Measurements from ENCODE around the gene HCFC1.

Gene HCFC1

DNA sequence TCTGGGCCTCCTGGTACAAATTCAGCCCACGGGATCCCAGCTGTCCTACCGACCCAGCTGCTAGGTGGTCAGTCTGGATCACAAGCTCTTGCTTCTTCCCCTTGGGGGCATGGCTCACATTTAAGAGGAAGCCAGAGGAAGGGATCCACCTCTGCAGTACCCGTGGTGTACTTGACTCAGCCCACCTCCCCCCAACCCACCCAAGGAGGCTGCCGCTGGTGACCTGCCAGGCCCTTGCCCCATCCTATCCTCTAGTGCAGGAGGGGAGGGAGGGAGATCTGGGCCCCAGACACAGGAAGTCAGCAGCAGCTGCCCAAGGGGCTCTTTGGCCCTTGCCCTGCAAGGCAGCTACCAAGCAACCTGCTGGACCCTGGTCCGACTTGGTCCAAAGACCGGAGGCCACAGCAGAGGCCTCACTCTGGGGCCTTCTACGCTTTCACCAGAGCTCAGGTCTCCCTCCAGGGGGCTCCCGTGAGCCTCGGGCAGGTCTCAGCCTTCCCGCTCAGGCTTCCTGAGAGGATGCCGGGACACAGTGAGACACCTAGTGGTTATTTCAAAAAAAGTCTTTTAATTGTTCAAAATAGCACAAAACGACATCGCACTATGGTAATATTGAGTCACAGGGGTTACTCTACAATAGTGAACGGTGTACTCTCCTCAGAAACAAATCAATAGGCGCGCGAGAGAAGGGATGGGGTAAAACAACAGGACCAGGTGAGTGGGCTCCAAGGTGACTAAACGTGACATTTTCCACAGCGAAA lies 24.4 kb downstream of the HCFC1 start:
- Histone ChIP-seq H3K27me3 (ENCODE audit: insufficient read depth, low read length, poor library complexity) (no peaks in the 10 kb centered on the region), H2AFZ (ENCODE audit: low read depth, low read length) (no peak overlapping the region), H3K79me2 (ENCODE audit: insufficient read depth, low read length) (no peaks in the 10 kb centered on the region), H3K4me1 (ENCODE audit: insufficient read depth, low read length) (peaks cover 13% of the 10 kb centered on the region), H4K20me1 (ENCODE audit: insufficient read depth, low read length) (peaks cover 12% of the 10 kb centered on the region), H3K27ac (ENCODE audit: low read length) (peak overlapping the region; percentile 44), H3K4me3 (ENCODE audit: low read depth in 1 of 2, low read length in 2 of 2) (no peak overlapping the region), H3K9me3 (ENCODE audit: insufficient read depth, low read length, severe bottlenecking) (no peaks in the 10 kb centered on the region), H3K4me2 (ENCODE audit: insufficient read depth, low read length) (no peak overlapping the region), H3K36me3 (ENCODE audit: insufficient read depth, low read length) (peaks cover 42% of the 10 kb centered on the region), H3K9ac (ENCODE audit: low read depth, low read length) (no peak overlapping the region)
- TF ChIP-seq EZH2 (IDR thresholded peaks at IDR 0.05; ENCODE audit: borderline replicate concordance, low read depth, low read length, severe bottlenecking), result no peak
- TF ChIP-seq, protein P1, sequence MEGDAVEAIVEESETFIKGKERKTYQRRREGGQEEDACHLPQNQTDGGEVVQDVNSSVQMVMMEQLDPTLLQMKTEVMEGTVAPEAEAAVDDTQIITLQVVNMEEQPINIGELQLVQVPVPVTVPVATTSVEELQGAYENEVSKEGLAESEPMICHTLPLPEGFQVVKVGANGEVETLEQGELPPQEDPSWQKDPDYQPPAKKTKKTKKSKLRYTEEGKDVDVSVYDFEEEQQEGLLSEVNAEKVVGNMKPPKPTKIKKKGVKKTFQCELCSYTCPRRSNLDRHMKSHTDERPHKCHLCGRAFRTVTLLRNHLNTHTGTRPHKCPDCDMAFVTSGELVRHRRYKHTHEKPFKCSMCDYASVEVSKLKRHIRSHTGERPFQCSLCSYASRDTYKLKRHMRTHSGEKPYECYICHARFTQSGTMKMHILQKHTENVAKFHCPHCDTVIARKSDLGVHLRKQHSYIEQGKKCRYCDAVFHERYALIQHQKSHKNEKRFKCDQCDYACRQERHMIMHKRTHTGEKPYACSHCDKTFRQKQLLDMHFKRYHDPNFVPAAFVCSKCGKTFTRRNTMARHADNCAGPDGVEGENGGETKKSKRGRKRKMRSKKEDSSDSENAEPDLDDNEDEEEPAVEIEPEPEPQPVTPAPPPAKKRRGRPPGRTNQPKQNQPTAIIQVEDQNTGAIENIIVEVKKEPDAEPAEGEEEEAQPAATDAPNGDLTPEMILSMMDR (IDR thresholded peaks at IDR 0.05; ENCODE audit: borderline replicate concordance, extremely low read depth, low read length, poor library complexity, severe bottlenecking), result peak; percentile 80
- DNase-seq (peak; percentile 79), ATAC-seq (ENCODE audit: insufficient read depth, low read depth) (peak; percentile 78)

DNA sequence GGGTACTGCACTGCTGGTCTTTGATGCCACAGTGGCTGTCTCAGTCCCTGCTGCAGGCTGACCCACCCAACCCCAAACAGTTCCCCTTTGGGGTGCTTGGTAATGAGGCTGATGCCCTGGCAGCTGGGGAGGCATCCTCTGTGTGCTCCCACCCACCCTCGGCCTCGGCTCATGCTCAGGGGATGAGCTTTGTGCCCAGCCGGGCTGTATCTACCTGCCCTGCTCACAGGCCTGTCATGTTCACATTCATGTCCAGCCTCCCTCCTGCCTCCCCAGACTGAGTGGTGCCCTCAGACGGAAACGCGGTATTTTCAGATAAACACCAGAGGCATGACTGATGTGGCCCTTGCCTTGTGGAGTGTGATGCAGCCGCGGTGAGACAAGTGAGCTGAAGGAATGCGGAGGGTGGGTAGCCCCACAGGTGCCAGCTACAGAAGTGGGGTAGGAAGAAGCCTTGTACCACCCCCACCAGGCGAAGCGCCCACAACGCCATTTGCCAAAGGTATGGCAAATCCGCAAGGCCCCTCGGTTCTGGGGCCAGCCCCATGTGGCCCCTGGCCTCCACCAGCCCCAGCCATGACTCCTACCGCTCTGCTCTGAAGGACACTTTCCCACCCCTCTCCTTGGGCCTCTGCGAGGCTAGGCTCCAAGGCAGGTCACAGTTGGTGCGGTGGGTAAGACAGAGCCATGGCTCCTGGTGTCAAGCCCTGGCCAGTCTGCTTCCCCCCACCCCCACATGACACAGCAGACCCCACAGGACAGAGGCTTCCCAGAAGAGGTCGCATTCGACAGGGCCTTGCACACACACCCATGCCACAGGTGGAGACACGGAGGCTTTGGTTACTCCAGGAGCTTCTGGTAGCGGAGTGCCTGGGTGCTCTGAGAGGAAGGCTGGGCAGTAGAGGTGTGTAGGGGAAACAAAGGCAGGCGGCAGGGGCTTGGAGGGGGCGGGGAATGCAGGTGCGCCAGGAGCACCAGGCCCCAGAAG lies 25.4 kb downstream of the HCFC1 start:
- H3K4me2 ChIP-seq (ENCODE audit: insufficient read depth, low read length), result no peak overlapping the region

DNA sequence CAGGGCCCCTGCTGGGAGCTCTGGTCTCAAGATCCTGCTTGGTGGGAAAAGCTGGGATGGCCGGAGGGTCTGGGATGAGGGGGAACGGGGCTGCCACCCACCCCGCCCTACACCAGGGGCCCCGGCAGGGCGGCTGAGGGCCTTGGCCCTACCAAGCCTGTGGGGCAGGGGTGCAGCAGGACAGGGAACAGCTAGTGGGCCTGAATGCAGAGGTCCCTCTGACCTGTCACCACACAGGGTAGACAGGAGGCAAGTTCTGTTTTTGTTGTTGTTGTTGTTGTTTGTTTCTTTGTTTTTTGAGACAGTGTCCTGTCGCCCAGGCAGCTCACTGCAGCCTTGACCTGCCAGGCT lies 26.8 kb downstream of the HCFC1 start:
- Histone ChIP-seq H3K36me3 (ENCODE audit: insufficient read depth, low read length) (peaks cover 17% of the 10 kb centered on the region), H3K9ac (ENCODE audit: low read depth, low read length) (peak overlapping the region; percentile 50; the same call in 1 of the 2 replicates), H3K4me1 (ENCODE audit: insufficient read depth, low read length) (peaks cover 13% of the 10 kb centered on the region), H3K9me3 (ENCODE audit: insufficient read depth, low read length, severe bottlenecking) (no peaks in the 10 kb centered on the region), H3K79me2 (ENCODE audit: insufficient read depth, low read length) (no peaks in the 10 kb centered on the region), H3K27ac (ENCODE audit: low read length) (0 out of 2 replicates have a peak overlapping the region, but pooled peaks have one; percentile 10), H3K4me2 (ENCODE audit: insufficient read depth, low read length) (peak overlapping the region; percentile 65), H3K4me3 (ENCODE audit: low read depth in 1 of 2, low read length in 2 of 2) (peak overlapping the region in 1 of 2 experiments; percentile 49; a peak in 2 of 4 replicates), H3K27me3 (ENCODE audit: insufficient read depth, low read length, poor library complexity) (no peaks in the 10 kb centered on the region), H2AFZ (ENCODE audit: low read depth, low read length) (no peak overlapping the region), H4K20me1 (ENCODE audit: insufficient read depth, low read length) (no peaks in the 10 kb centered on the region; the same call in 1 of the 2 replicates)
- no peak for DNase-seq
- TF ChIP-seq EZH2 (IDR thresholded peaks at IDR 0.05; ENCODE audit: borderline replicate concordance, low read depth, low read length, severe bottlenecking), result no peak
- TF ChIP-seq, protein P1 (IDR thresholded peaks at IDR 0.05; ENCODE audit: borderline replicate concordance, extremely low read depth, low read length, poor library complexity, severe bottlenecking), result no peak
- ATAC-seq (ENCODE audit: insufficient read depth, low read depth), result no peak; the same call in 1 of the 3 replicates

More for the DNA sequence above, 25.4 kb downstream of the HCFC1 start:
- Histone ChIP-seq H3K27me3 (ENCODE audit: insufficient read depth, low read length, poor library complexity) (no peaks in the 10 kb centered on the region), H3K9me3 (ENCODE audit: insufficient read depth, low read length, severe bottlenecking) (no peaks in the 10 kb centered on the region), H3K27ac (ENCODE audit: low read length) (no peak overlapping the region), H3K4me1 (ENCODE audit: insufficient read depth, low read length) (peaks cover 13% of the 10 kb centered on the region), H2AFZ (ENCODE audit: low read depth, low read length) (no peak overlapping the region), H4K20me1 (ENCODE audit: insufficient read depth, low read length) (peaks cover 2% of the 10 kb centered on the region), H3K4me3 (ENCODE audit: low read depth in 1 of 2, low read length in 2 of 2) (no peak overlapping the region), H3K79me2 (ENCODE audit: insufficient read depth, low read length) (no peaks in the 10 kb centered on the region), H3K36me3 (ENCODE audit: insufficient read depth, low read length) (peaks cover 32% of the 10 kb centered on the region), H3K9ac (ENCODE audit: low read depth, low read length) (no peak overlapping the region)
- DNase-seq (no peak), ATAC-seq (ENCODE audit: insufficient read depth, low read depth) (no peak)
- TF ChIP-seq, protein P1 (IDR thresholded peaks at IDR 0.05; ENCODE audit: borderline replicate concordance, extremely low read depth, low read length, poor library complexity, severe bottlenecking), result no peak
- no peak for TF ChIP-seq EZH2 (IDR thresholded peaks at IDR 0.05; ENCODE audit: borderline replicate concordance, low read depth, low read length, severe bottlenecking)
